ENCODE measurements around the gene LYSMD2. TPM values are rescaled to one million over a fixed set of nuclear protein-coding genes. Genes with fewer than 3 reads are reported as not detected.

LYSMD2 gene
- total RNA-seq, 6 experiments from 2014 or later = 10.0 to 16.5 (median 12.7) TPM

DNA sequence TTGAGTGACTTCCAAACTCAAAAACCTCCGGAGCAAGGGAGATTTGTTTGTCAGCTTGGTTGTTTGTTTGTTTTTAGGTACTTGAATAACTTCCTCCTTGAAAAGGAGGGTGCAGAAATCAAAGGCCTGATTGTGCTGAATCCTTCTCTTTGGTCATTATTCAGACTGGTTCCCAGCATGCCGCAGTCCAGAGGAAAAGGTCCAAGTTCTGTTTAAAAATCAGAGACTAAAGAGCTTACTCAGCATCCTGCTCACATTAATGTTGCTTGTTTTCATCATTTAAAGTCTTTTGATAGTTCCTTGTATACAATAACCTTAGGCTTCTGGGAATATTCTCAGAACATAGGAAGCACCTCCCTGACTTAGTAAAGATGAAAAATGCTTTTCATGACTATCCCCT, 57.1 kb downstream of the LYSMD2 start:
- no peak overlapping the region for H3K4me3 Mint-ChIP-seq
- DNase-seq = no peak
- no peaks in the 10 kb centered on the region for H3K9me3 Mint-ChIP-seq
- TF ChIP-seq, protein P1, sequence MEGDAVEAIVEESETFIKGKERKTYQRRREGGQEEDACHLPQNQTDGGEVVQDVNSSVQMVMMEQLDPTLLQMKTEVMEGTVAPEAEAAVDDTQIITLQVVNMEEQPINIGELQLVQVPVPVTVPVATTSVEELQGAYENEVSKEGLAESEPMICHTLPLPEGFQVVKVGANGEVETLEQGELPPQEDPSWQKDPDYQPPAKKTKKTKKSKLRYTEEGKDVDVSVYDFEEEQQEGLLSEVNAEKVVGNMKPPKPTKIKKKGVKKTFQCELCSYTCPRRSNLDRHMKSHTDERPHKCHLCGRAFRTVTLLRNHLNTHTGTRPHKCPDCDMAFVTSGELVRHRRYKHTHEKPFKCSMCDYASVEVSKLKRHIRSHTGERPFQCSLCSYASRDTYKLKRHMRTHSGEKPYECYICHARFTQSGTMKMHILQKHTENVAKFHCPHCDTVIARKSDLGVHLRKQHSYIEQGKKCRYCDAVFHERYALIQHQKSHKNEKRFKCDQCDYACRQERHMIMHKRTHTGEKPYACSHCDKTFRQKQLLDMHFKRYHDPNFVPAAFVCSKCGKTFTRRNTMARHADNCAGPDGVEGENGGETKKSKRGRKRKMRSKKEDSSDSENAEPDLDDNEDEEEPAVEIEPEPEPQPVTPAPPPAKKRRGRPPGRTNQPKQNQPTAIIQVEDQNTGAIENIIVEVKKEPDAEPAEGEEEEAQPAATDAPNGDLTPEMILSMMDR (IDR thresholded peaks at IDR 0.05) = no peak
- no peaks in the 10 kb centered on the region for H3K4me1 Mint-ChIP-seq (ENCODE audit: low read depth)
- H3K36me3 Mint-ChIP-seq (ENCODE audit: low read depth) = no peaks in the 10 kb centered on the region
- H3K27ac Mint-ChIP-seq = no peak overlapping the region
- H3K27me3 Mint-ChIP-seq (ENCODE audit: insufficient read depth) = peaks cover 17% of the 10 kb centered on the region; the same call in 1 of the 2 replicates

GRCh38 chr15:51678096-51678495, 59.4 kb downstream of the LYSMD2 start:
- H3K36me3 Mint-ChIP-seq (ENCODE audit: low read depth) = no peaks in the 10 kb centered on the region
- TF ChIP-seq, protein P1 (IDR thresholded peaks at IDR 0.05) = no peak
- no peak for DNase-seq
- no peak overlapping the region for H3K27ac Mint-ChIP-seq
- H3K9me3 Mint-ChIP-seq = no peaks in the 10 kb centered on the region
- H3K4me3 Mint-ChIP-seq = no peak overlapping the region
- H3K27me3 Mint-ChIP-seq (ENCODE audit: insufficient read depth) = peaks cover 15% of the 10 kb centered on the region; the same call in 1 of the 2 replicates
- peaks cover 4% of the 10 kb centered on the region; the same call in 1 of the 2 replicates for H3K4me1 Mint-ChIP-seq (ENCODE audit: low read depth)

DNA sequence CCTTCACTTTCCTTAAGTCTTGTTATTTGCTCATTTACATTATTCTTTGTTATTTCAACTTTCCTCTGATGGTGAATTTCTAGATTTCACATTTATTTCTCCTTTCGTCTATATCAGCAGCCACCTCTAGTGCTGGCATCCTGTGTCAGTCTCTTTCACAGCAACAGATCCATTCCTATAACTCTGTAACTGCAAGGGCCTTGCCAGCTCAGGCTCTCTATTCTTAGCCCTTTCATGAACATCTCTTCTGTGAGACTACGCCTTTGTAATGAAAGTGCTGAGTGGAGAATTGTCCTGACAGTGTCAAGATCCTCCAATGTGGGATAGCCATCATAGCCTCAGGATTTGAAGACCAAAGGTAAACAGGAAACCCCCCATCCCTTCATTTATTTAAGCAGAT, 60.0 kb downstream of the LYSMD2 start:
- no peaks in the 10 kb centered on the region for H3K36me3 Mint-ChIP-seq (ENCODE audit: low read depth)
- DNase-seq = no peak
- no peak overlapping the region for H3K4me3 Mint-ChIP-seq
- H3K27ac Mint-ChIP-seq = no peak overlapping the region
- no peaks in the 10 kb centered on the region for H3K9me3 Mint-ChIP-seq
- TF ChIP-seq, protein P1 (IDR thresholded peaks at IDR 0.05) = no peak
- H3K4me1 Mint-ChIP-seq (ENCODE audit: low read depth) = peaks cover 11% of the 10 kb centered on the region; the same call in 1 of the 2 replicates
- peaks cover 13% of the 10 kb centered on the region for H3K27me3 Mint-ChIP-seq (ENCODE audit: insufficient read depth)

DNA sequence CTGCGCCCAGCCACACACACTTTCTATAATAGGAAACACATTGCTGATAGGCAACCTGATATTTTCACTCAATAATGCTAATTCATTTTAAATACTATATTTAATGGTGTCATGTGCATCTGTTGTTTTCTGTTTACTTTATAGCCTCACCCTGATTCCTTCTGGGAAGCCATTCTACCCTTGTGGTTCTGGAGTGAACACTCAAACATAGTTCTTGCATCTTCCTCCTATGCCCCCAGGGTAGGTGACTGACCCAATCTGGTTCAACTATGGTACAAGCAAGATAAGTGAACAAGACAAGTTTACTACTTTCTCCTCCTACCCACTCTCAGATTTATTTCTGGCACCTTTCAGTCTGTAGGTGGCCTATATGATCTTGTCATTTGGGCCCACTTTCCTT, 60.4 kb downstream of the LYSMD2 start:
- no peak overlapping the region for H3K27ac Mint-ChIP-seq
- H3K36me3 Mint-ChIP-seq (ENCODE audit: low read depth) = no peaks in the 10 kb centered on the region
- peaks cover 13% of the 10 kb centered on the region for H3K27me3 Mint-ChIP-seq (ENCODE audit: insufficient read depth)
- H3K4me3 Mint-ChIP-seq = no peak overlapping the region
- no peaks in the 10 kb centered on the region for H3K9me3 Mint-ChIP-seq
- H3K4me1 Mint-ChIP-seq (ENCODE audit: low read depth) = peaks cover 11% of the 10 kb centered on the region; the same call in 1 of the 2 replicates
- TF ChIP-seq, protein P1 (IDR thresholded peaks at IDR 0.05) = no peak
- no peak for DNase-seq

GRCh38 chr15:51675234-51675633, 62.2 kb downstream of the LYSMD2 start:
- Mint-ChIP-seq H3K4me1 (ENCODE audit: low read depth) (peaks cover 11% of the 10 kb centered on the region; the same call in 1 of the 2 replicates), H3K36me3 (ENCODE audit: low read depth) (no peaks in the 10 kb centered on the region), H3K27ac (no peak overlapping the region), H3K4me3 (no peak overlapping the region), H3K9me3 (no peaks in the 10 kb centered on the region), H3K27me3 (ENCODE audit: insufficient read depth) (peaks cover 3% of the 10 kb centered on the region)
- no peak for DNase-seq
- TF ChIP-seq, protein P1 (IDR thresholded peaks at IDR 0.05) = no peak

Other genes starting within 250 kb of the LYSMD2 start
- gene DMXL2, start 114.9 kb downstream of the LYSMD2 start, total RNA-seq (2021; fragmentation: NEBNext Ultra II Directional; extraction: Animal tissue kit (Norgen Biotek cat#: 25700)) = 10 to 100 TPM; 10.1 to 12.5 (median 10.7) TPM
- not detected for gene SCG3, start 56.2 kb downstream of the LYSMD2 start, total RNA-seq (2021; fragmentation: NEBNext Ultra II Directional; extraction: Animal tissue kit (Norgen Biotek cat#: 25700))
- 10 to 100 TPM; 11.0 to 14.9 (median 13.5) TPM for gene TMOD2, start 13.9 kb upstream of the LYSMD2 start, total RNA-seq (2021; fragmentation: NEBNext Ultra II Directional; extraction: Animal tissue kit (Norgen Biotek cat#: 25700))
- 10 to 100 TPM; 56.4 to 68.8 (median 59.9) TPM for gene TMOD3, start 92.0 kb upstream of the LYSMD2 start, total RNA-seq (2021; fragmentation: NEBNext Ultra II Directional; extraction: Animal tissue kit (Norgen Biotek cat#: 25700))
- gene LEO1, start 234.1 kb upstream of the LYSMD2 start, total RNA-seq (2021; fragmentation: NEBNext Ultra II Directional; extraction: Animal tissue kit (Norgen Biotek cat#: 25700)) = 10 to 100 TPM; 22.2 to 30.9 (median 27.5) TPM